Retinal pigment epithelial cell (primary cell): ENCODE measurements around the gene OR6C3.
"Not testable (repeated sequence)": the region's sequence is repeated elsewhere in the genome, so short reads cannot be mapped to it uniquely, and the experiment has no call there.

ENCODE experiments used
- DNase-seq: peaks from one replicate; pipeline ENCODE4 v3.0.0-alpha.2; 2010; ENCODE audit warnings: low read depth
- H3K4me3 ChIP-seq: 2 replicates; pipeline ENCODE4 v1.5.1; 2011; ENCODE audit warnings: mild to moderate bottlenecking, low read length, control low read depth, moderate library complexity
- CTCF ChIP-seq: conservative IDR thresholded peaks from 2 replicates; pipeline ENCODE4 v1.5.1; 2011; ENCODE audit warnings: low read depth, low read length, control low read depth, inconsistent platforms

OR6C3 gene

GRCh38 chr12:55336002-55336401 lies 5.5 kb downstream of the OR6C3 start:
- DNase-seq, result no peak
- no peak for TF ChIP-seq CTCF
- no peak overlapping the region for H3K4me3 ChIP-seq

GRCh38 chr12:55355338-55355737 lies 24.8 kb downstream of the OR6C3 start:
- H3K4me3 ChIP-seq, result not testable (repeated sequence)

GRCh38 chr12:55362675-55363074 lies 32.1 kb downstream of the OR6C3 start, which contains the start of gene OR6C75:
Gene OR6C75 (plus strand): TSS chr12:55362975. CDS start chr12:55365111, 2,136 bp downstream.
- TF ChIP-seq CTCF, result no peak
- no peak for DNase-seq
- H3K4me3 ChIP-seq, result no peak within 1 kb of the TSS

More at GRCh38 chr12:55355338-55355737, 24.8 kb downstream of the OR6C3 start:
- not testable (repeated sequence) for DNase-seq

- DNase-seq, result no peak
- no peak for TF ChIP-seq CTCF
- no peak overlapping the region for H3K4me3 ChIP-seq
Measured at GRCh38 chr12:55365086-55365485, 34.5 kb downstream of the OR6C3 start.

- TF ChIP-seq CTCF, result no peak
- no peak for DNase-seq
- no peak overlapping the region for H3K4me3 ChIP-seq
Measured at GRCh38 chr12:55372521-55372920, 42.0 kb downstream of the OR6C3 start.
